SK-N-MC (cell line): ENCODE data around the gene PRG3.

Experiments
- DNase-seq: peaks from one replicate; pipeline ENCODE4 v3.0.0-alpha.2; 2011; ENCODE audit warnings: low read depth, low spot score
- H3K27ac ChIP-seq: fragments of 200-600 bp; sonication (generic); 2 replicates; pipeline ENCODE4 v1.5.1; 2016; ENCODE audit warnings: mixed run types
- H3K36me3 ChIP-seq: fragments of 200-600 bp; sonication (generic); 2 replicates; pipeline ENCODE4 v1.6.1; 2017; ENCODE audit warnings: antibody characterized with exemption, low read length, mixed read lengths; ENCODE audit not compliant: insufficient read depth
- H3K4me3 ChIP-seq: fragments of 200-600 bp; sonication (generic); 2 replicates; pipeline ENCODE4 v1.5.1; 2016
- H3K9ac ChIP-seq: fragments of 200-600 bp; sonication (generic); 2 replicates; pipeline ENCODE4 v1.8.0; 2017; ENCODE audit warnings: mixed run types, mixed read lengths; ENCODE audit not compliant: insufficient read length
- H3K9me3 ChIP-seq: fragments of 200-600 bp; sonication (generic); 2 replicates; pipeline ENCODE4 v1.6.1; 2017; ENCODE audit warnings: low read depth, mild to moderate bottlenecking, antibody characterized with exemption, low read length, moderate library complexity, mixed read lengths
- EZH2 ChIP-seq: fragments of 200-600 bp; sonication (generic); IDR thresholded peaks from one replicate; pipeline ENCODE4 v1.6.1; 2017; ENCODE audit warnings: antibody characterized with exemption
- FOXP2 ChIP-seq: optimal IDR thresholded peaks from 2 replicates; pipeline ENCODE3; 2011; ENCODE audit warnings: mild to moderate bottlenecking, moderate library complexity; ENCODE audit not compliant: insufficient read depth; ENCODE audit errors: extremely low read length, control extremely low read depth
- POLR2AphosphoS5 ChIP-seq: IDR thresholded peaks from 2 replicates; pipeline ENCODE4 v1.6.1; 2012; ENCODE audit warnings: mild to moderate bottlenecking, low read depth, low read length, borderline replicate concordance

The PRG3 gene

GRCh38 chr11:57424137-57424791 is 43.3 kb upstream of the PRG3 start:
- H3K27ac ChIP-seq, result no peak overlapping the region
- TF ChIP-seq POLR2AphosphoS5 (no peak), FOXP2 (no peak), EZH2 (no peak)
- no peaks in the 10 kb centered on the region for H3K9me3 ChIP-seq
- H3K4me3 ChIP-seq, result 0 out of 2 replicates have a peak overlapping the region, but pooled peaks have one; percentile 31
- DNase-seq, result no peak
- no peaks in the 10 kb centered on the region for H3K36me3 ChIP-seq
- no peak overlapping the region for H3K9ac ChIP-seq

DNA sequence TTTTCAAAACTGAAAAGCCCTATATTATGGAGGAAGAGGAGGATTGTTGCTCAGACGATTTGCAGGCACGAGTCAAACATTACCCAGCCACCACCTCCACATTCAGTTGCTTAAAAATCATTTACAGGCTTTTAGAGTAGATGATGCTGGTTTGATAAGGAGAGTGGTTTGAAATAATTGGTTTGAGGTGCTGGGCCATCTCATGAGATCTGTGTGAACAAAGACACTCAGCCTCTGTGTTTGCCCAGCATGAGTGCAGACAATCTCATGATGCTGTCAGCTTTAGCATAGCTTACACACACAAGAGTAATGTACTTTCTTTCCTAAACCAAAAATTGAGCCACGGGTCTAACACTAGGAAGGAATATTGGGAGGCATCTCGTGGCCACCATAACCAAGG is 41.7 kb upstream of the PRG3 start:
- Histone ChIP-seq H3K9ac (no peak overlapping the region), H3K36me3 (no peaks in the 10 kb centered on the region), H3K27ac (no peak overlapping the region), H3K9me3 (no peaks in the 10 kb centered on the region), H3K4me3 (no peak overlapping the region)
- DNase-seq, result no peak
- TF ChIP-seq FOXP2, result no peak
- TF ChIP-seq EZH2, result no peak
- no peak for TF ChIP-seq POLR2AphosphoS5

DNA sequence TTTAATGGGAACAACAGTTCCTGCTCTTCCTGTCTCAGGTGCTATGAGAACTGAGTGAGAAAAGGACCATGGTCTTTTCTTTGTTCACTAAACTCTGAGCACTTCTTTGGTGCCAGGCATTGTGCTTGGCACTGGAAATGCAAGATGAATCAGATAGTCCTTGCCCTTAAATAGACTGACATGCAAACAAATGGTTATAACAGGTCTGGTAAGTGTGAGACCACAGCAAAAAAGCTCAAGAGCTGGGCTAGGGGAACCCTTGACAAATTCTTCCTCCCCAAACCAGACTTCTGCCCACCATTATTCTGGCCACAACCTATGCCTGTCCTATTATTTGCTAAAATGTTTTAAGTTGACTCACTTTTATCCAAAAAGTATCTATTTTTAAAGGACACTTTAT is 40.9 kb upstream of the PRG3 start:
- H3K4me3 ChIP-seq, result no peak overlapping the region
- no peak overlapping the region for H3K9ac ChIP-seq
- H3K36me3 ChIP-seq, result no peaks in the 10 kb centered on the region
- no peak for DNase-seq
- TF ChIP-seq EZH2 (no peak), FOXP2 (no peak), POLR2AphosphoS5 (no peak)
- no peak overlapping the region for H3K27ac ChIP-seq
- no peaks in the 10 kb centered on the region for H3K9me3 ChIP-seq

GRCh38 chr11:57421066-57421465 is 40.1 kb upstream of the PRG3 start:
- DNase-seq, result no peak
- no peaks in the 10 kb centered on the region for H3K9me3 ChIP-seq
- TF ChIP-seq FOXP2 (no peak), POLR2AphosphoS5 (no peak), EZH2 (no peak)
- no peak overlapping the region for H3K27ac ChIP-seq
- no peaks in the 10 kb centered on the region for H3K36me3 ChIP-seq
- H3K9ac ChIP-seq, result no peak overlapping the region
- no peak overlapping the region for H3K4me3 ChIP-seq

GRCh38 chr11:57419146-57419545 is 38.2 kb upstream of the PRG3 start:
- no peaks in the 10 kb centered on the region for H3K36me3 ChIP-seq
- no peak overlapping the region for H3K27ac ChIP-seq
- no peaks in the 10 kb centered on the region for H3K9me3 ChIP-seq
- DNase-seq, result no peak
- H3K9ac ChIP-seq, result no peak overlapping the region
- no peak for TF ChIP-seq EZH2
- TF ChIP-seq POLR2AphosphoS5, result no peak
- no peak for TF ChIP-seq FOXP2
- no peak overlapping the region for H3K4me3 ChIP-seq

DNA sequence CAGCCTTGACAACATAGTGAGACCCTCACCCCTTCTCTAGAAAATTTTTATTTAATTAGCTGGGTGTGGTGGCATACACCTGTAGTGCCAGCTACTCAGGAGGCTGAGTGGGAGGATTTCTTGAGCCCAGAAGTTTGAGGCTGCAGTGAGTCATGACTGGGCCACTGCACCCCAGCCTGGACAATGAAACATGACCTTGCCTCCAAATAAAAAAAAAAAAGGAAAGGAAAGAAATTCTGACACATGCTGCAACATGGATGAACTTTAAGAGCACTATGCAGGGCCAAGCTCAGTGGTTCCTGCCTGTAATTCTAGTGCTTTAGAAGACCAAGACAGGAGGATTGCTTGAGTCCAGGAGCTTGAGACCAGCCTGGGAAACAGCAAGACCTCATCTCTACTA is 37.2 kb upstream of the PRG3 start:
- no peak for DNase-seq
- Histone ChIP-seq H3K36me3 (no peaks in the 10 kb centered on the region), H3K9me3 (no peaks in the 10 kb centered on the region), H3K4me3 (no peak overlapping the region), H3K9ac (no peak overlapping the region), H3K27ac (no peak overlapping the region)
- no peak for TF ChIP-seq EZH2
- TF ChIP-seq FOXP2, result no peak
- TF ChIP-seq POLR2AphosphoS5, result no peak

DNA sequence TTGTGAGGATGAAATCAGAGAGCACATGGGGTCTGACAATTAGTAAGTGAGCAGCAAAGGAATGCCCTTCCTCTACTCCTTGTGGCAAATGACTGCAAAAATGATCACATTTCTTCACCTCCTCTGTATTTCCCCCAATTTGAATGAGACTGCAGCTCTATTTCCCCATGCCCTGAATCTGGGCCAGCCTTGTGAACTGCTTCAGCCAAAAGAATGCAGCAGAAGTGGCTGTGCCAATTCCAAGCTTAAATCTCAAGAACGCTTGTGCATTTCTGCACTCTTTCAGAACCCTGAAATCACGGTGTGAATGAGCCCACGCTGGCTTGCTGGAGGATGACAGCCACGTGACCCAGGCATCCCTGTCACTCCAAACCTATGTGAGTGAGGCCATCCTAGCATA is 36.1 kb upstream of the PRG3 start:
- Histone ChIP-seq H3K4me3 (no peak overlapping the region), H3K9ac (no peak overlapping the region), H3K9me3 (no peaks in the 10 kb centered on the region), H3K27ac (no peak overlapping the region), H3K36me3 (no peaks in the 10 kb centered on the region)
- TF ChIP-seq POLR2AphosphoS5, result no peak
- TF ChIP-seq FOXP2, result no peak
- TF ChIP-seq EZH2, result no peak
- DNase-seq, result no peak

- DNase-seq, result no peak
- no peak for TF ChIP-seq POLR2AphosphoS5
- no peaks in the 10 kb centered on the region for H3K9me3 ChIP-seq
- no peaks in the 10 kb centered on the region for H3K36me3 ChIP-seq
- H3K4me3 ChIP-seq, result no peak overlapping the region
- H3K9ac ChIP-seq, result no peak overlapping the region
- no peak overlapping the region for H3K27ac ChIP-seq
Measured at GRCh38 chr11:57416436-57416835, 35.5 kb upstream of the PRG3 start.

DNA sequence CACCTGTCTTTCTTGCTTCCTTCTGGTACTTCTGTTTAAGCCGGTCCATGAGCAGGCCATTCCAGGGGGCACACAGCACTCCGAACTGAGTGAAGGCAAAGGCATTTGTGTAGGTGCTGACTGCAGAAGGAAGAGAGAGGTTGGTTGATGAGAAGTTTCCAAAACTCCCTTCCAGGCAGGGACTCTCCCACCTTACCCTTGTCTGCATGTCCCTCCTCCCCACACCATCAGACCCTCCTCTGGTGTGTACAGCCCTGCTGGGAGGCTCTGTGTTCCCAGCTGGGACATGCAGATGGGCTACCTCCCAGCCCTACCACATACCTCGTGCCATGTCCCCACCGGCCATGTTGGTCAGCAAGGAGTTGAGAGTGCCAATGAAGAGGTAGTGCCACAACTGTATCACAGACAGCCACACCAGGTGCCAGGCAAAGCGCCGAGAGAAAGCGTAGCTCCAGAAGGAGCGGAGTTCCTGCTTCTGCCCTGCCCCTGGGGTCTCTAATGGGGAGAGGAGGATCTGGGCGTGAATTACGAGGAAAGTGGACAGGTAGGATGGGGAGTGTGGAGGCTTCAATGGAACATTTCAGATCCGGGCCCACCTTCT is 33.8 kb upstream of the PRG3 start:
- no peak for DNase-seq
- Histone ChIP-seq H3K9me3 (no peaks in the 10 kb centered on the region), H3K27ac (no peak overlapping the region), H3K9ac (no peak overlapping the region), H3K4me3 (no peak overlapping the region), H3K36me3 (no peaks in the 10 kb centered on the region)
- TF ChIP-seq EZH2, result no peak
- TF ChIP-seq FOXP2, result no peak
- TF ChIP-seq POLR2AphosphoS5, result no peak
